LNCAP (cell line): ENCODE results near the gene SCUBE3.

ENCODE experiments used
- TF ChIP-seq, protein P1 (sequence below): fragments of 450-650 bp; IDR thresholded peaks from 2 replicates; pipeline ENCODE4 v1.5.1; 2017; ENCODE audit warnings: mild to moderate bottlenecking

The SCUBE3 gene

DNA sequence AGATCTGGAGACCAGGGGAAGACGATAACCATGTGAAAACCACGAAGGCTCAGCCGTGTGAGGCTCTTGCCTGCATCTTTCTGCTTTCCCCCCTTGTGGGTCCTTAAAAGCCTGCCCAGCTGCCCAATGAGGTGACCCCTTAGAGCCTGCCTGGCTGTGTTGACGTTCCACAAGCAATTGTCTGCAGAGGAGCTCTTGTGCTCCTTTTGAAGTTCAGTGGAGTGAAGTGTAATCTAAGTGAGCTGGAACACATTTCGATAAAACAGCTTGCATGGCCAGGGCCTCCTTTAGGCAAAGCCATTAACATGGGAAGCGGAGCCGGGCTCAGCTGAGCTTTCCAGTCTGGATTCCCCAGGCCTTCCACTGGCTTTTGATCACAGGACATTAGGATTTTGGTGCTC, 45.3 kb upstream of the SCUBE3 start:
- TF ChIP-seq, protein P1, sequence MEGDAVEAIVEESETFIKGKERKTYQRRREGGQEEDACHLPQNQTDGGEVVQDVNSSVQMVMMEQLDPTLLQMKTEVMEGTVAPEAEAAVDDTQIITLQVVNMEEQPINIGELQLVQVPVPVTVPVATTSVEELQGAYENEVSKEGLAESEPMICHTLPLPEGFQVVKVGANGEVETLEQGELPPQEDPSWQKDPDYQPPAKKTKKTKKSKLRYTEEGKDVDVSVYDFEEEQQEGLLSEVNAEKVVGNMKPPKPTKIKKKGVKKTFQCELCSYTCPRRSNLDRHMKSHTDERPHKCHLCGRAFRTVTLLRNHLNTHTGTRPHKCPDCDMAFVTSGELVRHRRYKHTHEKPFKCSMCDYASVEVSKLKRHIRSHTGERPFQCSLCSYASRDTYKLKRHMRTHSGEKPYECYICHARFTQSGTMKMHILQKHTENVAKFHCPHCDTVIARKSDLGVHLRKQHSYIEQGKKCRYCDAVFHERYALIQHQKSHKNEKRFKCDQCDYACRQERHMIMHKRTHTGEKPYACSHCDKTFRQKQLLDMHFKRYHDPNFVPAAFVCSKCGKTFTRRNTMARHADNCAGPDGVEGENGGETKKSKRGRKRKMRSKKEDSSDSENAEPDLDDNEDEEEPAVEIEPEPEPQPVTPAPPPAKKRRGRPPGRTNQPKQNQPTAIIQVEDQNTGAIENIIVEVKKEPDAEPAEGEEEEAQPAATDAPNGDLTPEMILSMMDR = no peak

DNA sequence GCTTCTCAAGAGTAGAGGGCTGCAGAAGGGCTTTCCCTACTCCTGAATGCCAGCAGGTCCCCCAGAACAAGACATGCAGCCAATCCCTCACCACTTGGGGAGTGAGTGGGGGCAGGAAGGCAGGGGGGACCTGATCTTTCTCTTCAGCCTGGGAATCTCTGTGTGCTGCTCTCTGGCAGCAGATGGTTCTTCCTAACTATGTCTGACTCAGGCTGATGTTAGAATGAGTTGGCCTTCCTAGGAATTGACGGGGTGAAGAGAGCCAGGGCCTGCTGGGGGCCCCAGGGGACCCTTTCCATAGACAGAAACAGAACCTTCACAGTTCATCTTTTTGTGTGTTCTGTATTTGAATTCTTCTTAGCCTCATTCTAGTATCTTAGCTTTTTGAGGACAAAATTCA, 43.6 kb upstream of the SCUBE3 start:
- TF ChIP-seq, protein P1 = no peak

DNA sequence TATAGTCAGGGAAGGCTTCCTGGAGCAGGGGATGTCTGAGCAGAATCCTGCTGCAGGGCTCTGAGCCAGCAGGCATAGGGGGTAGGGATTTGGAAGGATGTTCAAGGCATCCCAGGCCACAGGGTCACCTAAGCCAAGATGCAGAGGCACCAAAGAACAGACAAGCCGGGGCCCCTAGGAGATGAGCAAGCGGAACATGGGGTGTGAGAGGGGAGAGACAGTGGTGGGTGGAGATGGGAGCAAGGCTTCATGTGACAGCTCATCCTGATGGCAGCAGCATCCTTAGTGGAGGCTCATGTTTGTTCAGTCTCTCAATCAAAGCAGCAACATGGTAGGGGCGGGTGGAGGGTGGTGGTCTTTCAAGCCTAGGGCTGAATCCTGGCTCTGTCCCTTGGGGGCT, 42.9 kb upstream of the SCUBE3 start:
- TF ChIP-seq, protein P1 = no peak

DNA sequence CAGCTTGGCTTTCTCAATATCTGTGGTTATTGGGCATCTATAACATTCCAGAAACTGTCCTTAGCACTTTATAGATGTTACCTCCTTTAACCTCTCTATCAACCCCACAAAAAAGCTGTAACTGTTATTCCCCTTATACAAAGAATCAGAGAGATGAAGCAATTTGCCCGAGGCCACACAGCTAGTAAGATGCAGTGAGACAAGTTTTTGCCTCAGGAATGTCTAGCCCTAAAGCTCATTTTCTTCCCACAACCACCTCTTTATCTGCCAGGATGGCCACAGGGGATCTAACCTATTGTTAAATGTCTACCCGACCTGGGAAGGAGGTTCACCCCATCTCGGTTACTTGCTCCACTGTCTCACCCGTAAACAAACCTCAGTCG, 40.7 kb upstream of the SCUBE3 start:
- TF ChIP-seq, protein P1 = no peak

DNA sequence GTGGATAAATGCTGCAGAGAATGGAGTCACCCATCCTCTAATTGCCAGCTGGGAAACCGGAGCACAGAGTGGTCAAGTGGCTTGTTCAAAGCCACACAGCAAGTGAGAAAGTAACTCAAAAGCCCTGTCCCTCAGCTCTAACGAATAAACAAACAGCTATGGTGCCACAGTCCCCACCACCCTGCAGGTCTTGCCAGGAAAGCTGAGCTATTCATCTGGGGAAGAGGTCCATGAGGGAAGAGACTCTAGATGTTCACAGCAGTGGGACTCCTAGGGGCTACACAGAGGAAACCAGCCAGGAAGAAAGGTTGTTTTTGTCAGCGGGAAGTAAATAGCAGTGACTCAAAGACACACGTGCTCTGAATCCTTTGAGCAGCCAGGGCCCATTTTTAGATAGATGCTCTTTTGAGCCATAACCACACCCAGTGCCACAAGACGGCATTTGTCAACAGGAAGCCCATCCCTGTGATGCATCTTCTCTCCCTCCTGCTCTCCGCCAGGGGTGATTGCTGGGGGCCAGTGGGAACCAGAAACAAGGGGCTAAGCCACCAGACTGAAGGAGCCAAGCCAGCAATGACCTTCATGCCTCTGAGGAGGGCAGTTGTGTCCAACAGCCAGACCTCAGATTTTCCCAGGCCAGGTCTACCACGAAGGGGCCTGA, 40.2 kb upstream of the SCUBE3 start:
- TF ChIP-seq, protein P1 = no peak

DNA sequence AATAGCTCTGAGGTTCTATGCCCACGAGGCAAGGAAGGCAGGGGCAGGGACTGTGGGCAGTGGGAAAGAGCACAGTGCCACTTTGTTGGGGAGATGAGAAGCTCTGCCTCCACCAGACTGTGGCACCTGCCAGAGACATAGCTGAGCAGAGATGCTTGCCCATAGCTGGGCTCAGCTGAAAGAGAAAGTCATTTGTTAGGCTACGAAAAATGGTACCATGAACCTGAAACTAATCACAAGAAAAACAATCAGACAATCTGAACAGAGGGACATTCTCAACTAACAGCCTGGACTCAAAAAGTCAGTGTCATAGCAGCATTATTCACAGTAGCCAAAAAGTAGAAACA, 39.7 kb upstream of the SCUBE3 start:
- TF ChIP-seq, protein P1 = no peak

DNA sequence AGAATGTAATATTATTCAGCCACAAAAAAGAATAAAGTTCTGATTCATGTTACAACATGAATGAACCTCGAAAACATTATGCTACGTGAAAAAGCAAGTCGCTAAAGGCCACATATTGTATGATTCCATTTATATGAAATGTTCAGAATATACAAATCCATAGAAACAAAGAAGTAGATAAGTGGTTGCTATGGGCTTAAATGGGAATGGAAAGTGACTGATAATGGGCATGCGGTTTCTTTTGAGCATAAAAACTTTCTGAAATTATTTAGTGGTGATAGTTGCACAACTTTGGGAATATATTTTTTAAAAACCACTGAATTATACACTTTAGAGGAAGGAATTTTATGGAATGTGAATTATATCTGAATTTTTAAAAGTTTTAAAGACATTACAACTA, 39.3 kb upstream of the SCUBE3 start:
- TF ChIP-seq, protein P1 = no peak
